GM21576 (cell line): Measurements from ENCODE around the gene DBF4.
A peak's percentile ranks its signal among the peaks of the same experiment; 100 is the strongest.
"Not testable (repeated sequence)": the region's sequence is repeated elsewhere in the genome, so short reads cannot be mapped to it uniquely, and the experiment has no call there.

Experiments used
- ATAC-seq: cut with Tn5 transposase; IDR thresholded peaks from one replicate; pipeline ENCODE4 v1.9.1; 2021; ENCODE audit warnings: mild to moderate bottlenecking, moderate library complexity; ENCODE audit not compliant: unreplicated experiment

The DBF4 gene

GRCh38 chr7:87878208-87878735, 2.0 kb downstream of the DBF4 start:
- ATAC-seq = no peak

GRCh38 chr7:87882151-87882937, 6.1 kb downstream of the DBF4 start:
- no peak for ATAC-seq

- ATAC-seq = no peak
These were observed 8.7 kb downstream of the DBF4 start for GRCh38 chr7:87885018-87885417.

- ATAC-seq = no peak
These were observed 10.6 kb downstream of the DBF4 start for GRCh38 chr7:87886875-87887274.

- no peak for ATAC-seq
These were observed 19.1 kb downstream of the DBF4 start for GRCh38 chr7:87895363-87895762.

- no peak for ATAC-seq
These were observed 23.0 kb downstream of the DBF4 start for GRCh38 chr7:87899255-87899654.

GRCh38 chr7:87907136-87907906, 31.0 kb downstream of the DBF4 start:
- not testable (repeated sequence) for ATAC-seq

GRCh38 chr7:87908814-87909213, 32.5 kb downstream of the DBF4 start:
- ATAC-seq = not testable (repeated sequence)

GRCh38 chr7:87912121-87912520, 35.8 kb downstream of the DBF4 start:
- no peak for ATAC-seq

GRCh38 chr7:87918740-87919139, 42.4 kb downstream of the DBF4 start:
- ATAC-seq = no peak

GRCh38 chr7:87919875-87920274, 43.6 kb downstream of the DBF4 start:
- ATAC-seq = no peak

- no peak for ATAC-seq
These were observed 44.3 kb downstream of the DBF4 start for GRCh38 chr7:87920578-87920977.

GRCh38 chr7:87922759-87923395, 46.6 kb downstream of the DBF4 start:
- ATAC-seq = not testable (repeated sequence)

- peak; percentile 97 for ATAC-seq
These were observed 50.5 kb downstream of the DBF4 start for GRCh38 chr7:87926581-87927461.

GRCh38 chr7:87933605-87933952, 57.3 kb downstream of the DBF4 start:
- ATAC-seq = no peak

GRCh38 chr7:87933953-87934698, 57.8 kb downstream of the DBF4 start, which contains the start of gene ADAM22:
Gene ADAM22 (plus strand): TSS chr7:87934251. CDS start chr7:87934466, 215 bp downstream.
- peak; percentile 95 for ATAC-seq

- ATAC-seq = peak; percentile 3
These were observed 58.5 kb downstream of the DBF4 start for GRCh38 chr7:87934699-87935383.

- ATAC-seq = no peak
These were observed 59.1 kb downstream of the DBF4 start for GRCh38 chr7:87935384-87935706.

GRCh38 chr7:87941138-87941537, 64.8 kb downstream of the DBF4 start:
- no peak for ATAC-seq
